ENCODE data around the gene SF3A2.

SF3A2 gene

DNA sequence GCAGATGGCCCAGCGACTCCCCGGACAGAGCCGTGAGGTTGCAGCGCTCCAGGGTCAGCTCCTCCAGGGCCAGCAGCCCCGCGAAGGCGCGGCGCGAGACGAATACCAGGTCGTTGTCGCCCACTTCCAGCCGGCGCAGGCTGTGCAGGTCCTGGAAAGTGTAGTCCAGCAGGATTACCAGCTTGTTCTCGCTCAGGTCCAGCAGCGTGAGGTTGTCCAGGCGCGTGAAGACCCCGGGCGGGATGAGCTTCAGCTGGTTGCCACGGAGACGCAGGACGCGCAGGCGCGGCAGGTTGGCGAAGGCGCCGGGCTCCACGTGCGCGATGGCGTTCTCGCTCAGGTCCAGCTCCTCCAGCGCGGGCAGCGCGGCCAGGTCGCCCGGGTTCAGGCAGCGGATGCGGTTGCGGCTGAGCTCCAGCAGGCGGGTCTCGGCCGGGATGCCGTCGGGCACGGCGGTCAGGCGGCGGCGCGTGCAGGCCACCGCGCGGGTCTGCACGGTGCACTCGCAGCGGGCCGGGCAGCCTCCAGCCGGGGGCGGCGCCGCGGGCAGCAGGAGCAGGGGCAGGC lies 54.6 kb downstream of the SF3A2 start:
- DNase-seq (ENCODE audit: low read depth), result no peak

DNA sequence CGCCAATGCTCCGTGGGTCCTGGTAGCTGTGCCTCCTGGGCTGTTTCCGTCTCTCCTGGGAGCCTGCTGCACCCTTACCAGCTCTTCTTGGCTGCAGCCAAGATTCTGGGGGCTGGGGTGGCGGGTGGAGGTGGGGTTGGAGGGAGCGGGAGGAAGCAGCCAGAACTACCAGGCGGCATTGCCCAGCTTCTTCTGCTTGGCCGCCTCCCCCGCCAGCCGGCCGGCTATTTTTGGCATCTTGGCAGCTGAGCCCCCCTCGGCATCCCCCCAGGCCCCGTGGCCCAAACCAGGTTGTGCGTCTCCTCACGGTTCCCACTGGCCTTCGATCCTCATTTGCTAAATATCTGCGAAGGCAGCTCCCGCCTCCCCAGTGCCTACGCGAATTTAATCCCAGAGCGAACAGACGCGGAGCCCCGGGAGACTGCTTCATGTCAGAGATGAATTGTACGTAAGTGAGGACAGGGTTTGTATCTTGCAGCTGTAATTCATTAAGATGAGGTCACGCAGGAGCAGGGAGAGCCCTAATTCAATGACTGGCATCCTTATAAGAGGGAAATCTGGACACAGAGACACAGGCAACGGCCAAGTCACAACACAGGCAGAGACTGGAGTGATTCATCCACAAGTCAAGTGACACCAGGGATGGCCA lies 58.2 kb downstream of the SF3A2 start:
- no peak for DNase-seq (ENCODE audit: low read depth)

DNA sequence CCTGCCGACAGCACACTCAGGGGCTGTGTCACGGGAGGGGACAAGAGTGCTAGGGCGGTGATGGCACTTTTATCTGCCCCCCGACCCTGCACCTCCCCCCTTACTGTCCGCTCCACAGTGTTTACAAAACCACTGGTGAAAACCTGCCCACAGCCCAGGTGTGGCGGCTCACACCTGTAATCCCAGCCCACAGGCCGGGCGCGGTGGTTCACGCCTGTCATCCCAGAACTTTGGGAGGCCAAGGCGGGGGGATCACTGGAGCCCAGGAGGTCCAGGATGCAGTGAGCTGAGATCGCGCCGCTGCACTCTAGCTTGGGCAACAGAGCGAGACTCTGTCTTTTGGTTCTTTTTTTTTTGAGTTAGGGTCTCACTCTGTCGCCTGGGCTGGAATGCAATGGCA lies 59.5 kb downstream of the SF3A2 start:
- no peak for DNase-seq (ENCODE audit: low read depth)
